Astrocyte of the spinal cord (primary cell): Measurements from ENCODE around the gene SEMA7A.
A peak's percentile ranks its signal among the peaks of the same experiment; 100 is the strongest.

Experiments
- DNase-seq: peaks from one replicate; pipeline ENCODE4 v3.0.0; 2011; ENCODE audit warnings: low read depth, low spot score
- H3K4me3 ChIP-seq: 2 replicates; pipeline ENCODE4 v1.5.1; 2011; ENCODE audit warnings: low read depth, mild to moderate bottlenecking, low read length, moderate library complexity
- CTCF ChIP-seq: IDR thresholded peaks from 2 replicates; pipeline ENCODE4 v1.5.1; 2012; ENCODE audit warnings: low read depth, mild to moderate bottlenecking, low read length, inconsistent platforms
- in situ Hi-C: cut with HindIII; loops from 2 replicates; pipeline ENCODE4 v1.10.0; 2017; ENCODE audit warnings: low sequenced_read_pairs

SEMA7A gene

GRCh38 chr15:74432968-74433591 lies 678 bp downstream of the SEMA7A start:
- DNase-seq: no peak
- no peak for TF ChIP-seq CTCF
- in situ Hi-C loops: no loop called here
- peak overlapping the region; percentile 77 for H3K4me3 ChIP-seq

GRCh38 chr15:74432271-74432967 lies 1.3 kb downstream of the SEMA7A start:
- peak overlapping the region; percentile 77 for H3K4me3 ChIP-seq
- DNase-seq: no peak
- TF ChIP-seq CTCF: no peak
- in situ Hi-C loops: no loop called here

- peak overlapping the region; percentile 77 for H3K4me3 ChIP-seq
- DNase-seq: no peak
- no peak for TF ChIP-seq CTCF
- in situ Hi-C loops: no loop called here
These were observed 2.1 kb downstream of the SEMA7A start for GRCh38 chr15:74431645-74432044.

GRCh38 chr15:74431116-74431515 lies 2.6 kb downstream of the SEMA7A start:
- H3K4me3 ChIP-seq: peak overlapping the region; percentile 77
- TF ChIP-seq CTCF: no peak
- no peak for DNase-seq
- in situ Hi-C loops: no loop called here

- no peak for TF ChIP-seq CTCF
- peak overlapping the region; percentile 77 for H3K4me3 ChIP-seq
- DNase-seq: no peak
- in situ Hi-C loops: no loop called here
These were observed 3.2 kb downstream of the SEMA7A start for GRCh38 chr15:74430510-74430951.

GRCh38 chr15:74429781-74430400 lies 3.9 kb downstream of the SEMA7A start:
- no peak for DNase-seq
- no peak for TF ChIP-seq CTCF
- no peak overlapping the region for H3K4me3 ChIP-seq
- in situ Hi-C loops: no loop called here
